AG09309 (cell line): ENCODE results near the gene MARVELD1.

Experiments used
- DNase-seq: peaks from one replicate; pipeline ENCODE4 v3.0.0-alpha.2; 2010; ENCODE audit warnings: low read depth
- H3K4me3 ChIP-seq: 2 replicates; pipeline ENCODE4 v1.5.1; 2011; ENCODE audit warnings: mild to moderate bottlenecking, low read depth, low read length, moderate library complexity; ENCODE audit not compliant: control insufficient read depth
- TF ChIP-seq, protein P1 (sequence below): IDR thresholded peaks from 2 replicates; pipeline ENCODE4 v1.5.1; 2011; ENCODE audit warnings: mild to moderate bottlenecking, low read depth, low read length, inconsistent platforms; ENCODE audit not compliant: insufficient read depth, control insufficient read depth; ENCODE audit errors: missing control alignments

Gene MARVELD1

DNA sequence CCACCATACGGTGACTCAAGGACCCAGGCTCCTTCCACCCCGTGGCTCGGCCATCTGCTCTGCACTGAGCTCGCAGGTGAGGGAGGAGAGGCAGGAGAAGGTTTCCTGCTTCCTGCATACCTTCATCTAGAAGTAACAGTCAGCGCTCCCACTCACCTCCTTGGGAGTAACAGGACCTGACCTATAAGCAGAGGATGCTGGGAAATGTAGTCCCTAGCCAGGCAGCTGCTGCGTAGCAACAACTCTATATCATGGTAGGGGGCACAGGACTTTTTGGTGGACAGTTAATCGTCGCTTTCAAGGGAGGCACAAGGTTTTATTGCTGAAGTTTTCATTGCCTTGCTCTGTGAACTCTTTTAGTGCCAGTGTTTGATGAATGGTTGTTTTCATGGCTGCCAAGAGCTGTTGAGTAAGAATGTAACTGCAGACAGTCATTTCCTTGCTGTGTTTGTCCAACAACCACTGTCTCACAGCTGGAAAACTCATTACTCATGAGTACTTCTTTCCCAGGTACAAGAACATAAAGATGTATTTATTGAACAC, 13.2 kb downstream of the MARVELD1 start:
- peak overlapping the region; percentile 14 for H3K4me3 ChIP-seq
- peak; percentile 66 for DNase-seq
- TF ChIP-seq, protein P1, sequence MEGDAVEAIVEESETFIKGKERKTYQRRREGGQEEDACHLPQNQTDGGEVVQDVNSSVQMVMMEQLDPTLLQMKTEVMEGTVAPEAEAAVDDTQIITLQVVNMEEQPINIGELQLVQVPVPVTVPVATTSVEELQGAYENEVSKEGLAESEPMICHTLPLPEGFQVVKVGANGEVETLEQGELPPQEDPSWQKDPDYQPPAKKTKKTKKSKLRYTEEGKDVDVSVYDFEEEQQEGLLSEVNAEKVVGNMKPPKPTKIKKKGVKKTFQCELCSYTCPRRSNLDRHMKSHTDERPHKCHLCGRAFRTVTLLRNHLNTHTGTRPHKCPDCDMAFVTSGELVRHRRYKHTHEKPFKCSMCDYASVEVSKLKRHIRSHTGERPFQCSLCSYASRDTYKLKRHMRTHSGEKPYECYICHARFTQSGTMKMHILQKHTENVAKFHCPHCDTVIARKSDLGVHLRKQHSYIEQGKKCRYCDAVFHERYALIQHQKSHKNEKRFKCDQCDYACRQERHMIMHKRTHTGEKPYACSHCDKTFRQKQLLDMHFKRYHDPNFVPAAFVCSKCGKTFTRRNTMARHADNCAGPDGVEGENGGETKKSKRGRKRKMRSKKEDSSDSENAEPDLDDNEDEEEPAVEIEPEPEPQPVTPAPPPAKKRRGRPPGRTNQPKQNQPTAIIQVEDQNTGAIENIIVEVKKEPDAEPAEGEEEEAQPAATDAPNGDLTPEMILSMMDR, result no peak

DNA sequence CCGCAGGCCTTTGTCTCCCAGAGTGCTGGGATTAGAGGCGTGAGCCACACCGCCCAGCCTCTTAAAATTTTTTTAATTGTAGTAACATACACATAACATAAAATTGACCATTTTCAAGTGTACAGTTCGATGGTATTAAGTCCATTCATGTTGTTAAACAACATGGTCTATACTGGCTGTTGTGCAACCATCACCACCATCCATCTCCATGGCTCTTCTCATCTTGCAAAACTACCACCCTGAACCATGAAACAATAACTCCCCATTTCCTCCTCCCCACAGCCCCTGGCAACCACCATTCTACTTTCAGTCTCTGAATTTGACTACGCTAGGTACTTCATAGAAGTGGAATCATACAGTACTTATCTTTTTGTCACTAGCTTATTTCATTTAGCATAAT, 15.5 kb downstream of the MARVELD1 start:
- TF ChIP-seq, protein P1, result no peak
- H3K4me3 ChIP-seq, result no peak overlapping the region
- no peak for DNase-seq

DNA sequence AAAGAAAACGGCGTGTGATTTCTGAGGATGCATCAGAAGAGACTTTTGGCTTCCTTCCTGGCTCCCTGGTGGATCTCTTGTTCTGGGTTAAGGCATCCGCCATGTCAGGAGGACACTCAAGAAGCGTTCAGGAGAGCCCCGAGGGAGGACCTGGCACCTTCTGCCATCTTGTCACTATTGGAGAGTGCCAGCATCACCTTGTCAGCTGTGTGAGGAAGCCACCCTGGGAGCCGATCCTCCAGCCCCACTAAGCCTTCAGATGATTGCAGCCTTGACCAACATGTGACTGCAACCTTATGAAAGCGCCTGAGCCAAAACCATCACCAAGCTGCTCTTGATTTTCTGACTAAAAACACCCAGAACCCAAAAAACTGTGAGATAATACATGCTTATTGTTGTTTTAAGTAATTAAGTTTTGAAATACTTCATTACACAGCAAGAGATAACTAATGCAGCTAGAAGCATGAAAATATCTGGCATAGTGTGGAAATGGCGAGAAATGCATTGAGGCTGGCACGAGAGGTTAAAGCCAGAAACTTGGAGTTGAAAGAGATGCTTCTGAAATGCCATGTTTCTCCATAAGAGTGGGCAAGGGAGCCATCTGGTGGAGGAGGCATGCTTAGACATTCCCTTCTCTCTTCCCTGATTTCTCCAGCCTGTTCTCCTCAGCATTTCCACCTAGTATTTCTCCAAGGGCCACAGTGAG, 18.0 kb downstream of the MARVELD1 start:
- H3K4me3 ChIP-seq, result no peak overlapping the region
- DNase-seq, result no peak
- TF ChIP-seq, protein P1, result peak; percentile 84

DNA sequence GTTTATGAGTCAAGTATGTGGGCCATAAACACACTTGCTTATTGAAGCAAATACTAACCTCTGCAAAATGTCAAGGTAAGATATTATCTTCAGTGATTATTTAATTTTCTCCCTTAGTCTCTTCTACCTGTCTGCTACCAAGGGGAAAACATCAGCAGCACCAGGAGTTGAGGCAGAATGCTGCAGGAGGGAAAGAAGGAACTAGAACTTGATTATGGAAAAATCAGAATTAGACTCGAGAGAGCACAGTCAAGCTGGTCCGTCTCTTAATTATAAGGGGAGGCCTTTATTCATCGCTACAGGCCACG, 18.5 kb downstream of the MARVELD1 start:
- no peak overlapping the region for H3K4me3 ChIP-seq
- TF ChIP-seq, protein P1, result no peak
- DNase-seq, result no peak

DNA sequence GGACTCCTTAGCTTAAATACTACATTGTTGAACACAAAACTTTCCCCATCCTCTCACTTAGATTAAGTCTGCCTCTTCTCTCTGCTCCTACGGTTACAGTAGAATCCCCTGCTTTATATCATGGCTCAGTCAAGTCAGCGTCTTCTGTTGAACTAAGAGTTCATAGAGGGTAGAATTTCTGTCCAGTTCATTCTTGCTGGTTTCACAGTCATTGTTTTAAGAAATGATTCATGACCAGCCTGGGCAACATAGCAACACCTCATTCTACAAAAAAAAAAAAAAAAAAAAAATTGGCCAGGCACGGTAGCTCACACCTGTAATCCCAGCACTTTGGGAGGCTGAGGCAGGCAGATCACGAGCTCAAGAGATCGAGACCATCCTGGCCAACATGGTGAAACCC, 19.7 kb downstream of the MARVELD1 start:
- TF ChIP-seq, protein P1, result no peak
- no peak overlapping the region for H3K4me3 ChIP-seq
- no peak for DNase-seq

DNA sequence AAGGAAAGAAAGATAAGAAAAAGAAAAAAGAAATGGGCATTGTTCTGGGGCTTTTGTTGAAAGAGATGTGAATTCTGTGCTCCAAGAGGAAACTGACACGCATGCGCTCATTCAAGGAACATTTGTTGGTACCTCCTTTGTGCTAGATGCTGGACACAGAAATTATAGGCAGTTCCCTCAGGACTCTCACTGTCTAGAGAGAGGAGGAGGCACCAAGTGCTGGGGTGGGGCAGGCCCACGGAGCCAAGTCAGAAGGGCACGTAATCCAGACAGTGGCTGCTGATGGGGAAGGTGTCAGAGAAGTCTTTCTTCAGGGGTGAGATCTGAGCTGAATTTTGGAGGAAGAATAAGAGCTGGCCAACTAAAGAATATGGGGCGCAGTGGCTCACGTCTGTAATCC, 20.5 kb downstream of the MARVELD1 start:
- no peak for DNase-seq
- no peak overlapping the region for H3K4me3 ChIP-seq
- TF ChIP-seq, protein P1, result no peak
